22Rv1 (cell line): Measurements from ENCODE around the gene ASXL1.

Experiments used
- CTCF ChIP-seq: fragments of 450-650 bp; IDR thresholded peaks from 2 replicates; pipeline ENCODE4 v1.5.1; 2017; ENCODE audit warnings: mild to moderate bottlenecking
- ZFX ChIP-seq: fragments of 450-650 bp; IDR thresholded peaks from 2 replicates; pipeline ENCODE4 v1.6.1; 2017; ENCODE audit warnings: antibody characterized with exemption, borderline replicate concordance

GRCh38 chr20:32446301-32447100 is 88.4 kb downstream of the ASXL1 start:
- TF ChIP-seq CTCF (no peak), ZFX (no peak)
